Thoracic aorta (tissue), 2 donors: ENCODE data around the gene PAGE5. TPM values are rescaled to one million over a fixed set of nuclear protein-coding genes. Genes with fewer than 3 reads are reported as not detected.

ENCODE experiments used
- ATAC-seq: fragments of 150-250 bp; one replicate; pipeline ENCODE4 v1.8.0; 2017; ENCODE audit warnings: low read depth; ENCODE audit not compliant: insufficient number of reproducible peaks, low FRiP score
- DNase-seq: peaks from one replicate; pipeline ENCODE4 v3.0.0-alpha.2; 2020; ENCODE audit warnings: low spot score
- H3K27ac ChIP-seq, 2 donors: fragments of 200-600 bp; sonication (generic); 1 replicate in 1 of 2; 2 replicates in 1 of 2; pipeline ENCODE4 v1.5.1; 2016; ENCODE audit warnings: mild to moderate bottlenecking in 2 of 2, moderate library complexity in 2 of 2
- H3K27me3 ChIP-seq: fragments of 200-600 bp; sonication (generic); replicated peaks from 2 replicates; pipeline ENCODE4 v1.6.0; 2016; ENCODE audit warnings: mild to moderate bottlenecking; ENCODE audit not compliant: insufficient read depth
- H3K36me3 ChIP-seq: fragments of 200-600 bp; sonication (generic); one replicate; pipeline ENCODE4 v1.5.1; 2016
- H3K4me1 ChIP-seq, 2 donors: fragments of 200-600 bp; sonication (generic); 1 replicate in 1 of 2; 2 replicates in 1 of 2; pipeline versions ENCODE4 v1.5.1 to v1.6.0; 2016; ENCODE audit warnings: low read depth in 2 of 2, mild to moderate bottlenecking in 1 of 2; ENCODE audit not compliant: control insufficient read depth in 1 of 2
- H3K4me3 ChIP-seq: fragments of 200-600 bp; sonication (generic); 2 replicates; pipeline ENCODE4 v1.5.1; 2016; ENCODE audit warnings: mild to moderate bottlenecking
- H3K9me3 ChIP-seq: fragments of 200-600 bp; sonication (generic); 2 replicates; pipeline ENCODE4 v1.5.1; 2016
- CTCF ChIP-seq: fragments of 200-600 bp; sonication (generic); IDR thresholded peaks from one replicate; pipeline ENCODE4 v1.5.1; 2019; ENCODE audit warnings: antibody characterized with exemption
- total RNA-seq, 2 donors: library from RNA; depleted of rRNA; stranded (reverse); fragments of >200 nt; gene quantifications; one replicate each; pipeline versions ENCODE4 v1.1.0 to v1.2.3, GENCODE V29; 2016

The PAGE5 gene
- total RNA-seq, 2 donors from 2014 or later, result not detected

GRCh38 chrX:55264816-55265215 is 44.7 kb downstream of the PAGE5 start, which contains the start of gene PAGE3:
Gene PAGE3 (minus strand): TSS chrX:55264916. CDS start chrX:55263903, 1,013 bp downstream.
- DNase-seq, result no peak
- no peaks in the 10 kb centered on the region for H3K4me1 ChIP-seq
- no peaks in the 10 kb centered on the region for H3K36me3 ChIP-seq
- H3K27ac ChIP-seq, result no peak within 1 kb of the TSS
- ATAC-seq, result no peak
- no peak for TF ChIP-seq CTCF
- no peaks in the 10 kb centered on the region for H3K27me3 ChIP-seq
- no peak within 1 kb of the TSS for H3K4me3 ChIP-seq
- no peaks in the 10 kb centered on the region for H3K9me3 ChIP-seq

Other genes with a start within 250 kb of the PAGE5 start
- gene PFKFB1, start 226.2 kb upstream of the PAGE5 start, total RNA-seq, result not detected
- gene APEX2, start 220.0 kb upstream of the PAGE5 start, total RNA-seq, result 1 to 10 TPM; 6.8 to 9.6 TPM
- 1 to 10 TPM in 1 of 2 donors, not detected in 1; 8.5 TPM for gene ALAS2, start 189.4 kb upstream of the PAGE5 start, total RNA-seq
- not detected for gene PAGE2B, start 145.3 kb upstream of the PAGE5 start, total RNA-seq
- gene PAGE2, start 131.3 kb upstream of the PAGE5 start, total RNA-seq, result not detected
- not detected for gene PAGE3, start 44.6 kb downstream of the PAGE5 start, total RNA-seq
- gene MAGEH1, start 231.8 kb downstream of the PAGE5 start, total RNA-seq, result 10 to 100 TPM; 36.3 to 66.5 TPM